ENCODE data around the gene EID1.
"Not testable (repeated sequence)": the region's sequence is repeated elsewhere in the genome, so short reads cannot be mapped to it uniquely, and the experiment has no call there.

EID1 gene

GRCh38 chr15:48898446-48898845 lies 20.5 kb downstream of the EID1 start:
- in situ Hi-C loops (cut with MboI; ENCODE audit: low pct_unique_long_range_greater_than_20kb, low sequenced_read_pairs, unreplicated experiment) = no loop called here
- TF ChIP-seq, protein P1, sequence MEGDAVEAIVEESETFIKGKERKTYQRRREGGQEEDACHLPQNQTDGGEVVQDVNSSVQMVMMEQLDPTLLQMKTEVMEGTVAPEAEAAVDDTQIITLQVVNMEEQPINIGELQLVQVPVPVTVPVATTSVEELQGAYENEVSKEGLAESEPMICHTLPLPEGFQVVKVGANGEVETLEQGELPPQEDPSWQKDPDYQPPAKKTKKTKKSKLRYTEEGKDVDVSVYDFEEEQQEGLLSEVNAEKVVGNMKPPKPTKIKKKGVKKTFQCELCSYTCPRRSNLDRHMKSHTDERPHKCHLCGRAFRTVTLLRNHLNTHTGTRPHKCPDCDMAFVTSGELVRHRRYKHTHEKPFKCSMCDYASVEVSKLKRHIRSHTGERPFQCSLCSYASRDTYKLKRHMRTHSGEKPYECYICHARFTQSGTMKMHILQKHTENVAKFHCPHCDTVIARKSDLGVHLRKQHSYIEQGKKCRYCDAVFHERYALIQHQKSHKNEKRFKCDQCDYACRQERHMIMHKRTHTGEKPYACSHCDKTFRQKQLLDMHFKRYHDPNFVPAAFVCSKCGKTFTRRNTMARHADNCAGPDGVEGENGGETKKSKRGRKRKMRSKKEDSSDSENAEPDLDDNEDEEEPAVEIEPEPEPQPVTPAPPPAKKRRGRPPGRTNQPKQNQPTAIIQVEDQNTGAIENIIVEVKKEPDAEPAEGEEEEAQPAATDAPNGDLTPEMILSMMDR (IDR thresholded peaks at IDR 0.05; ENCODE audit: extremely low read depth, insufficient read depth, missing control alignments) = no peak
- no peak for DNase-seq (ENCODE audit: low spot score)

GRCh38 chr15:48899793-48900192 lies 21.9 kb downstream of the EID1 start:
- no peak for DNase-seq (ENCODE audit: low spot score)
- TF ChIP-seq, protein P1 (IDR thresholded peaks at IDR 0.05; ENCODE audit: extremely low read depth, insufficient read depth, missing control alignments) = no peak
- in situ Hi-C loops (cut with MboI; ENCODE audit: low pct_unique_long_range_greater_than_20kb, low sequenced_read_pairs, unreplicated experiment) = no loop called here

GRCh38 chr15:48904758-48905157 lies 26.8 kb downstream of the EID1 start:
- in situ Hi-C loops (cut with MboI; ENCODE audit: low pct_unique_long_range_greater_than_20kb, low sequenced_read_pairs, unreplicated experiment) = no loop called here
- TF ChIP-seq, protein P1 (IDR thresholded peaks at IDR 0.05; ENCODE audit: extremely low read depth, insufficient read depth, missing control alignments) = no peak
- DNase-seq (ENCODE audit: low spot score) = no peak

DNA sequence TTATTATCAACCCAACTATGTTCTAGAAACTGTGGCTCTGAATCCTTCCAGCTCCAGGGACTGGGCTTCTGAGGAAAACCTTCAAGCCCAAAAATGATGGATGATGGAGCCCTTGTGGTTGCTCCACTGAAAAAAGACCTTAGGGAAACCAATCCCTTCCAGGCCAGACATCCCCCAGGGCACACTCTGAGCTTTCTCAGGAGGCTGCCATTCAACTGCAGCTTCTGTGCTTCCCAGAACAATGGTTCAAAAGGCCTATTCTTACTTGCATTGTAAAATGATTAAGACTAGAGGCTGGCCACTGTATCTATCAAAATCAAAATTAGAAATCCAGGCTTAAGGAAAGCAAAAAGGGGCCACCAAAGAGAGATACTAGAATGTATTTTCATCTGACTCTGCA lies 27.3 kb downstream of the EID1 start:
- DNase-seq (ENCODE audit: low spot score) = no peak
- TF ChIP-seq, protein P1 (IDR thresholded peaks at IDR 0.05; ENCODE audit: extremely low read depth, insufficient read depth, missing control alignments) = no peak
- in situ Hi-C loops (cut with MboI; ENCODE audit: low pct_unique_long_range_greater_than_20kb, low sequenced_read_pairs, unreplicated experiment) = no loop called here

- TF ChIP-seq, protein P1 (IDR thresholded peaks at IDR 0.05; ENCODE audit: extremely low read depth, insufficient read depth, missing control alignments) = no peak
- in situ Hi-C loops (cut with MboI; ENCODE audit: low pct_unique_long_range_greater_than_20kb, low sequenced_read_pairs, unreplicated experiment) = no loop called here
Observed at GRCh38 chr15:48905847-48906246, 27.9 kb downstream of the EID1 start.

GRCh38 chr15:48909313-48909712 lies 31.4 kb downstream of the EID1 start:
- DNase-seq (ENCODE audit: low spot score); in situ Hi-C loops (cut with MboI; ENCODE audit: low pct_unique_long_range_greater_than_20kb, low sequenced_read_pairs, unreplicated experiment): not testable (repeated sequence)

More at GRCh38 chr15:48905847-48906246, 27.9 kb downstream of the EID1 start:
- no peak for DNase-seq (ENCODE audit: low spot score)

DNA sequence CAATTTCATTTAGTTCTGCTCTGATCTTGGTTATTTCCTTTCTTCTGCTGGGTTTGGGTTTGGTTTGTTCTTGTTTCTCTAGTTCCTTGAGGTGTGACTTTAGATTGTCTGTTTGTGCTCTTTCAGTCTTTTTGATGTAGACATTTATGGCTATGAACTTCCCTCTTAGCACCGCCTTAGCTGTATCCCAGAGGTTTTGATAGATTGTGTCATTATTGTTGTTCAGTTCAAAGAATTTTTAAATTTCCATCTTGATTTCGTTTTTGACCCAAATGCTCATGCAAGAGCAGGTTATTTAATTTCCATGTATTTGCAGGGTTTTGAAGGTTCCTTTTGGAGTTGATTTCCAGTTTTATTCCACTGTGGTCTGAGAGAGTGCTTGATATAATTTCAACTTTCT lies 32.6 kb downstream of the EID1 start:
- in situ Hi-C loops (cut with MboI; ENCODE audit: low pct_unique_long_range_greater_than_20kb, low sequenced_read_pairs, unreplicated experiment); DNase-seq (ENCODE audit: low spot score): not testable (repeated sequence)

- in situ Hi-C loops (cut with MboI; ENCODE audit: low pct_unique_long_range_greater_than_20kb, low sequenced_read_pairs, unreplicated experiment) = no loop called here
- TF ChIP-seq, protein P1 (IDR thresholded peaks at IDR 0.05; ENCODE audit: extremely low read depth, insufficient read depth, missing control alignments) = no peak
- no peak for DNase-seq (ENCODE audit: low spot score)
Observed at GRCh38 chr15:48913141-48913540, 35.2 kb downstream of the EID1 start.
